ENCODE results near the gene PDE8A. TPM values are rescaled to one million over a fixed set of nuclear protein-coding genes. Genes with fewer than 3 reads are reported as not detected.

PDE8A gene
- total and polyA plus RNA-seq, 7 donors: 27.8 to 45.5 (median 39.0) TPM

GRCh38 chr15:84976746-84977345 lies 4.8 kb upstream of the PDE8A start:
- H3K4me1 ChIP-seq: peaks cover 0 to 8% (median 7%) of the 10 kb centered on the region in 4 donors
- no peaks in the 10 kb centered on the region for H3K27me3 ChIP-seq
- intact Hi-C loops (cut with DNase I): no loop called here
- H3K4me3 ChIP-seq: no peak overlapping the region
- H3K9me3 ChIP-seq: no peaks in the 10 kb centered on the region
- no peak overlapping the region for H3K27ac ChIP-seq
- H3K36me3 ChIP-seq: no peaks in the 10 kb centered on the region
- no peak for TF ChIP-seq EP300 (IDR thresholded peaks at IDR 0.05)
- TF ChIP-seq POLR2A (IDR thresholded peaks at IDR 0.05): no peak
- TF ChIP-seq POLR2AphosphoS5 (IDR thresholded peaks at IDR 0.05): no peak
- no peak for TF ChIP-seq CTCF (IDR thresholded peaks at IDR 0.05)
- whole genome bisulfite sequencing, 2 donors: 94 to 95% methylated on average over 10 of the region's 10 CpGs
- DNase-seq: no peak

- Histone ChIP-seq H3K4me3 (peak overlapping the region in 2 of 4 donors; percentile 77 to 92), H3K27ac (peak overlapping the region in 3 of 4 donors; percentile 93 to 98 (median 96)), H3K9me3 (no peaks in the 10 kb centered on the region), H3K36me3 (no peaks in the 10 kb centered on the region), H3K4me1 (peaks cover 8 to 33% (median 21%) of the 10 kb centered on the region in 4 donors), H3K27me3 (no peaks in the 10 kb centered on the region)
- TF ChIP-seq CTCF (IDR thresholded peaks at IDR 0.05): no peak
- TF ChIP-seq POLR2A (IDR thresholded peaks at IDR 0.05): no peak
- TF ChIP-seq EP300 (IDR thresholded peaks at IDR 0.05): no peak
- intact Hi-C loops (cut with DNase I): loop anchor here (2.0 kb wide), 1 partner anchor 31 kb away; no protein-coding TSS in a partner anchor
- whole genome bisulfite sequencing, 2 donors: 16 to 37% methylated on average over 16 of the region's 16 CpGs
- DNase-seq: no peak
Measured at GRCh38 chr15:84979651-84980050, 2.0 kb upstream of the PDE8A start.

GRCh38 chr15:84980196-84981053 lies 1.2 kb upstream of the PDE8A start:
- no peaks in the 10 kb centered on the region for H3K27me3 ChIP-seq
- H3K9me3 ChIP-seq: no peaks in the 10 kb centered on the region
- WGBS, 2 donors: 0% methylated on average over 66 of the region's 66 CpGs
- TF ChIP-seq CTCF (IDR thresholded peaks at IDR 0.05): no peak
- TF ChIP-seq POLR2AphosphoS5 (IDR thresholded peaks at IDR 0.05): peak in 3 of 4 donors; percentile 26 to 62 (median 61)
- peak in 1 of 4 donors; percentile 20 for TF ChIP-seq EP300 (IDR thresholded peaks at IDR 0.05)
- peak in 1 of 2 donors; percentile 50 for TF ChIP-seq POLR2A (IDR thresholded peaks at IDR 0.05)
- DNase-seq: peak; percentile 90
- peak overlapping the region; percentile 85 to 98 (median 94) for H3K27ac ChIP-seq
- intact Hi-C loops (cut with DNase I): loop anchor here (2.0 kb wide), 1 partner anchor 30 kb away; no protein-coding TSS in a partner anchor
- peak overlapping the region; percentile 74 to 92 (median 83) for H3K4me3 ChIP-seq
- peaks cover 8 to 41% (median 27%) of the 10 kb centered on the region in 4 donors for H3K4me1 ChIP-seq
- no peaks in the 10 kb centered on the region for H3K36me3 ChIP-seq

- H3K27me3 ChIP-seq: no peaks in the 10 kb centered on the region
- peak overlapping the region; percentile 85 to 98 (median 94) for H3K27ac ChIP-seq
- intact Hi-C loops (cut with DNase I): loop anchor here (2.0 kb wide), 1 partner anchor 30 kb away; no protein-coding TSS in a partner anchor
- no peaks in the 10 kb centered on the region for H3K9me3 ChIP-seq
- TF ChIP-seq EP300 (IDR thresholded peaks at IDR 0.05) (peak in 2 of 4 donors; percentile 29 to 59), CTCF (IDR thresholded peaks at IDR 0.05) (peak in 3 of 4 experiments; percentile 16 to 64 (median 29)), POLR2A (IDR thresholded peaks at IDR 0.05) (peak in 1 of 2 donors; percentile 11), POLR2AphosphoS5 (IDR thresholded peaks at IDR 0.05) (peak; percentile 56 to 77 (median 71))
- peak overlapping the region; percentile 74 to 92 (median 83) for H3K4me3 ChIP-seq
- H3K4me1 ChIP-seq: peaks cover 8 to 47% (median 30%) of the 10 kb centered on the region in 4 donors
- peak; percentile 97 for DNase-seq
- no peaks in the 10 kb centered on the region for H3K36me3 ChIP-seq
- 0 to 1% methylated on average over 75 of the region's 75 CpGs for WGBS, 2 donors
Measured at GRCh38 chr15:84981054-84981710, 474 bp upstream of the PDE8A start.
